Transverse colon (tissue), 4 donors: ENCODE data around the gene VGF.

Source experiments
- CTCF ChIP-seq, 5 experiments: fragments of 200-600 bp in 3 of 5; fragments of 450-650 bp in 2 of 5; sonication (generic) in 3 of 5; IDR thresholded peaks; 1 replicate in 2 of 5; 2 replicates in 3 of 5; pipeline ENCODE4 v1.5.1; 2016 to 2017; ENCODE audit warnings: antibody characterized with exemption in 5 of 5, inconsistent platforms in 3 of 5, mild to moderate bottlenecking in 2 of 5, moderate library complexity in 1 of 5
- POLR2A ChIP-seq: fragments of 450-650 bp; IDR thresholded peaks from one replicate; pipeline ENCODE4 v1.6.1; 2016; ENCODE audit warnings: antibody characterized with exemption, mild to moderate bottlenecking, moderate library complexity
- POLR2AphosphoS5 ChIP-seq, 3 donors: sonication (generic); formaldehyde crosslinking; IDR thresholded peaks; one replicate each; pipeline ENCODE4 v1.6.1; 2016; ENCODE audit warnings: antibody characterized with exemption in 3 of 3

GRCh38 chr7:101166648-101166908 is 1.2 kb upstream of the VGF start:
- TF ChIP-seq CTCF (IDR thresholded peaks at IDR 0.05) (no peak), POLR2A (no peak), POLR2AphosphoS5 (IDR thresholded peaks at IDR 0.05) (no peak)
